GM23338 (cell line): Measurements from ENCODE around the gene KIRREL3. TPM values are rescaled to one million over a fixed set of nuclear protein-coding genes. Genes with fewer than 3 reads are reported as not detected.

ENCODE experiments used
- ATAC-seq: fragments of 200-7000 bp; cut with Tn5 transposase; 3 replicates; pipeline ENCODE4 v1.9.1; 2020
- DNase-seq: peaks from one replicate; pipeline ENCODE4 v3.0.0-alpha.2; 2015; ENCODE audit warnings: low spot score
- H2AFZ ChIP-seq: fragments of 200-600 bp; sonication (generic); 2 replicates; pipeline ENCODE4 v1.8.0; 2016; ENCODE audit warnings: antibody characterized with exemption, mild to moderate bottlenecking, moderate library complexity
- H3F3A ChIP-seq: fragments of 200-600 bp; sonication (generic); replicated peaks from 2 replicates; pipeline ENCODE4 v1.8.0; 2017; ENCODE audit warnings: antibody characterized with exemption, mixed run types, low read depth
- H3K27ac ChIP-seq: fragments of 200-600 bp; sonication (generic); 2 replicates; pipeline ENCODE4 v1.6.1; 2016; ENCODE audit warnings: low read depth
- H3K27me3 ChIP-seq: fragments of 200-600 bp; sonication (generic); 2 replicates; pipeline ENCODE4 v1.8.0; 2016; ENCODE audit warnings: mild to moderate bottlenecking, mixed run types, moderate library complexity; ENCODE audit not compliant: insufficient read depth
- H3K36me3 ChIP-seq: fragments of 200-600 bp; sonication (generic); 2 replicates; pipeline ENCODE4 v1.8.0; 2016; ENCODE audit warnings: mild to moderate bottlenecking; ENCODE audit not compliant: insufficient read depth
- H3K4me1 ChIP-seq: fragments of 200-600 bp; sonication (generic); 2 replicates; pipeline ENCODE4 v1.8.0; 2016; ENCODE audit warnings: mild to moderate bottlenecking, moderate library complexity; ENCODE audit not compliant: insufficient read depth
- H3K4me2 ChIP-seq: fragments of 200-600 bp; sonication (generic); 2 replicates; pipeline ENCODE4 v1.7.1; 2017; ENCODE audit warnings: mixed run types
- H3K4me3 ChIP-seq: fragments of 200-600 bp; sonication (generic); 2 replicates; pipeline ENCODE4 v1.6.1; 2016; ENCODE audit warnings: mixed run types
- H3K79me2 ChIP-seq: fragments of 200-600 bp; sonication (generic); replicated peaks from 2 replicates; pipeline ENCODE4 v1.8.0; 2017; ENCODE audit warnings: mild to moderate bottlenecking; ENCODE audit not compliant: insufficient read depth
- H3K9me2 ChIP-seq: fragments of 200-600 bp; sonication (generic); 2 replicates; pipeline ENCODE4 v1.8.0; 2017; ENCODE audit not compliant: insufficient read depth
- H4K20me1 ChIP-seq: fragments of 200-600 bp; sonication (generic); replicated peaks from 2 replicates; pipeline ENCODE4 v1.8.0; 2017; ENCODE audit warnings: mild to moderate bottlenecking; ENCODE audit not compliant: insufficient read depth
- H3K27ac Mint-ChIP-seq: 2 replicates; pipeline ENCODE4 v1.8.0; 2020; ENCODE audit warnings: inconsistent platforms, mild to moderate bottlenecking, moderate library complexity, mixed read lengths
- H3K27me3 Mint-ChIP-seq: 3 replicates; pipeline ENCODE4 v1.8.0; 2022; ENCODE audit warnings: low read depth, mild to moderate bottlenecking, moderate library complexity, mixed read lengths, inconsistent platforms; ENCODE audit not compliant: insufficient read depth, poor library complexity
- H3K36me3 Mint-ChIP-seq: 3 replicates; pipeline ENCODE4 v1.8.0; 2021; ENCODE audit warnings: low read depth, mild to moderate bottlenecking, inconsistent platforms, moderate library complexity, mixed read lengths
- H3K4me1 Mint-ChIP-seq: 3 replicates; pipeline ENCODE4 v1.8.0; 2020; ENCODE audit warnings: mild to moderate bottlenecking, inconsistent platforms, mixed read lengths
- H3K4me3 Mint-ChIP-seq: 3 replicates; pipeline ENCODE4 v1.8.0; 2021; ENCODE audit warnings: moderate library complexity, mild to moderate bottlenecking, inconsistent platforms, mixed read lengths
- H3K9me3 Mint-ChIP-seq: 3 replicates; pipeline ENCODE4 v1.8.0; 2020; ENCODE audit warnings: moderate library complexity, mild to moderate bottlenecking, inconsistent platforms, mixed read lengths
- CREB1 ChIP-seq: fragments of 250-450 bp; sonication (Bioruptor Pico); IDR thresholded peaks from 2 replicates; pipeline ENCODE4 v1.5.0; 2020; ENCODE audit warnings: low read depth, mild to moderate bottlenecking, moderate library complexity
- ETS1 ChIP-seq: IDR thresholded peaks from 2 replicates; pipeline ENCODE4 v1.6.1; 2016; ENCODE audit warnings: antibody characterized with exemption
- EZH2phosphoT487 ChIP-seq: fragments of 200-600 bp; sonication (generic); IDR thresholded peaks from one replicate; pipeline ENCODE4 v1.8.1; 2018; ENCODE audit warnings: antibody characterized with exemption; ENCODE audit not compliant: unreplicated experiment
- JUNB ChIP-seq: IDR thresholded peaks from one replicate; pipeline ENCODE4 v1.6.1; 2016; ENCODE audit warnings: antibody characterized with exemption; ENCODE audit not compliant: unreplicated experiment
- POLR2AphosphoS5 ChIP-seq: IDR thresholded peaks from 2 replicates; pipeline ENCODE4 v1.6.1; 2016; ENCODE audit warnings: antibody characterized with exemption, low read depth
- REST ChIP-seq: IDR thresholded peaks from one replicate; pipeline ENCODE4 v1.6.1; 2018; ENCODE audit warnings: antibody characterized with exemption; ENCODE audit not compliant: unreplicated experiment
- ZNF331 ChIP-seq: fragments of 250-450 bp; sonication (Bioruptor Pico); IDR thresholded peaks from 2 replicates; pipeline ENCODE4 v1.5.0; 2020; ENCODE audit warnings: low read depth, mild to moderate bottlenecking, moderate library complexity
- polyA plus RNA-seq: library from polyadenylated mRNA; unstranded; fragments of >200 nt; fragmentation: Nextera tagmentation; extraction: Ambion mirVana; gene quantifications from 2 replicates; pipeline ENCODE4 v1.2.1, GENCODE V29; 2016
- total RNA-seq: library from RNA; depleted of rRNA; stranded (reverse); fragments of >200 nt; shearing (Covaris generic); gene quantifications from 2 replicates; pipeline ENCODE4 v1.2.3, GENCODE V29; 2014

KIRREL3 gene
- total and polyA plus RNA-seq, 2 experiments from 2014 or later, result 0.13 to 1.5 TPM

GRCh38 chr11:126694065-126694625, 306.4 kb downstream of the KIRREL3 start:
- no peaks in the 10 kb centered on the region for H3K9me2 ChIP-seq
- H3K79me2 ChIP-seq, result no peaks in the 10 kb centered on the region
- H4K20me1 ChIP-seq, result no peaks in the 10 kb centered on the region
- Mint-ChIP-seq H3K36me3 (no peaks in the 10 kb centered on the region), H3K27ac (no peak overlapping the region), H3K4me1 (peaks cover 23% of the 10 kb centered on the region), H3K4me3 (no peak overlapping the region), H3K9me3 (no peaks in the 10 kb centered on the region), H3K27me3 (peaks cover 5% of the 10 kb centered on the region)
- H3K27me3 ChIP-seq, result no peaks in the 10 kb centered on the region
- H3K27ac ChIP-seq, result no peak overlapping the region
- H2AFZ ChIP-seq, result no peak overlapping the region
- peaks cover 4% of the 10 kb centered on the region; the same call in 1 of the 2 replicates for H3K4me1 ChIP-seq
- H3K36me3 ChIP-seq, result no peaks in the 10 kb centered on the region
- TF ChIP-seq CREB1 (CRISPR knock-in tag), result no peak
- no peak for TF ChIP-seq JUNB
- TF ChIP-seq EZH2phosphoT487, result no peak
- no peak for TF ChIP-seq ETS1
- TF ChIP-seq POLR2AphosphoS5, result no peak
- no peak for TF ChIP-seq REST
- DNase-seq (no peak), ATAC-seq (no peak)
- no peak overlapping the region for H3K4me3 ChIP-seq
- H3K4me2 ChIP-seq, result no peak overlapping the region
- no peaks in the 10 kb centered on the region for H3F3A ChIP-seq

GRCh38 chr11:126687477-126687876, 313.1 kb downstream of the KIRREL3 start:
- Histone ChIP-seq H3K4me2 (peak overlapping the region; percentile 28; the same call in 1 of the 2 replicates), H3F3A (no peaks in the 10 kb centered on the region), H3K27ac (no peak overlapping the region), H3K36me3 (no peaks in the 10 kb centered on the region), H3K4me1 (peaks cover 7% of the 10 kb centered on the region; the same call in 1 of the 2 replicates), H4K20me1 (no peaks in the 10 kb centered on the region), H3K4me3 (no peak overlapping the region), H3K27me3 (no peaks in the 10 kb centered on the region), H3K9me2 (0 out of 2 replicates have a peak, but pooled peaks cover 8% of the 10 kb centered on the region), H2AFZ (no peak overlapping the region), H3K79me2 (no peaks in the 10 kb centered on the region)
- no peak for DNase-seq
- Mint-ChIP-seq H3K4me3 (no peak overlapping the region), H3K4me1 (peaks cover 18% of the 10 kb centered on the region), H3K36me3 (no peaks in the 10 kb centered on the region), H3K27me3 (no peaks in the 10 kb centered on the region), H3K9me3 (no peaks in the 10 kb centered on the region), H3K27ac (no peak overlapping the region)
- no peak for ATAC-seq
- TF ChIP-seq REST (no peak), ZNF331 (CRISPR knock-in tag) (no peak), JUNB (no peak)
